Thyroid gland (tissue), 4 donors: ENCODE measurements around the gene SHROOM3.

Experiments used
- CTCF ChIP-seq, 6 experiments: fragments of 200-600 bp in 3 of 6; fragments of 450-650 bp in 3 of 6; sonication (generic) in 3 of 6; IDR thresholded peaks; one replicate each; pipeline ENCODE4 v1.5.1; 2016 to 2019; ENCODE audit warnings: antibody characterized with exemption in 6 of 6, mild to moderate bottlenecking in 2 of 6, inconsistent platforms in 1 of 6, moderate library complexity in 1 of 6
- POLR2A ChIP-seq, 2 donors: fragments of 450-650 bp; IDR thresholded peaks; one replicate each; pipeline ENCODE4 v1.6.1; 2017; ENCODE audit warnings: antibody characterized with exemption in 2 of 2, mild to moderate bottlenecking in 2 of 2, moderate library complexity in 1 of 2

- TF ChIP-seq POLR2A (IDR thresholded peaks at IDR 0.05) (no peak), CTCF (IDR thresholded peaks at IDR 0.05) (no peak)
Observed at GRCh38 chr4:76515975-76516843, 81.2 kb downstream of the SHROOM3 start.
